ENCODE data around the gene MSLN.

Gene MSLN

GRCh38 chr16:766008-766819, 5.7 kb downstream of the MSLN start:
- Histone ChIP-seq H3K27ac (ENCODE audit: low read depth in 2 of 2, low read length in 2 of 2) (no peak overlapping the region), H3K4me1 (ENCODE audit: control insufficient read depth in 2 of 2, insufficient read depth in 2 of 2, low read length in 2 of 2) (no peaks in the 10 kb centered on the region), H3K4me3 (ENCODE audit: low read length in 2 of 2) (no peak overlapping the region), H3K27me3 (ENCODE audit: control insufficient read depth in 2 of 2, insufficient read depth in 2 of 2, low read length in 2 of 2) (peaks cover 0 to 9% of the 10 kb centered on the region in 2 donors), H3K9ac (ENCODE audit: low read depth in 1 of 2, low read length in 2 of 2) (no peak overlapping the region), H3K36me3 (ENCODE audit: control insufficient read depth in 2 of 2, insufficient read depth in 2 of 2, low read length in 2 of 2) (no peaks in the 10 kb centered on the region), H3K9me3 (ENCODE audit: control insufficient read depth in 2 of 2, low read length in 2 of 2) (no peaks in the 10 kb centered on the region)

DNA sequence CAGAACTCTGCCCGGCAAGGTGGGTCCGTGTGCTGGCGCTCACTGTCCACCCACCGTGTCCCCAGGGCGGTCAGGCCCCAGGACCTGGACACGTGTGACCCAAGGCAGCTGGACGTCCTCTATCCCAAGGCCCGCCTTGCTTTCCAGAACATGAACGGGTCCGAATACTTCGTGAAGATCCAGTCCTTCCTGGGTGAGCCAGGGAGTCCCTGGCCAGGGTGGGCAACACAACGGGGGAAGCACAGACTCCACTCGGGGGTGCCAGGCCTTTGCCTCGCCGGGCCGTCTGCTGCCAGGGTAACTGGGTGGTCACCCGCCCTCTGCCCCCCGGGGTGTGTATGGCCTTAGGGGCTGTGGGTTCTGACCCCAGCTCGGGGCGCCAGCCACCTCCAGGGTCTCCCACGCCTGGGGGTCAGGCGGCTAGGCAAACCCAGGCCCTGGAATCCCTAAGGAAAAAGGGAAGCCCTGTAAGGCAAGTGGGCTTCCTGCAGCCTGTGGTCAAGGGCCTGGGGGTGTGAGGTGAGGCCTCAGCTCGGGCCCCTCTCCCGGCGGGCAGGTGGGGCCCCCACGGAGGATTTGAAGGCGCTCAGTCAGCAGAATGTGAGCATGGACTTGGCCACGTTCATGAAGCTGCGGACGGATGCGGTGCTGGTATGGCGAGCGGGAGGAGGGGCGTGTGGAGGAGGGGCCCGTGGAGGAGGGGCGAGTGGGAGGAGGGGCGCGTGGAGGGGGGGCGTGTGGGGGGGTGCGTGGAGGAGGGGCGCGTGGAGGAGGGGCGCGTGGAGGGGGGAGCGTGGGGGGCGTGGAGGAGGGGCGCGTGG, 6.5 kb downstream of the MSLN start:
- Histone ChIP-seq H3K9ac (ENCODE audit: low read depth in 1 of 2, low read length in 2 of 2) (no peak overlapping the region), H3K9me3 (ENCODE audit: control insufficient read depth in 2 of 2, low read length in 2 of 2) (no peaks in the 10 kb centered on the region), H3K27me3 (ENCODE audit: control insufficient read depth in 2 of 2, insufficient read depth in 2 of 2, low read length in 2 of 2) (peaks cover 0 to 7% of the 10 kb centered on the region in 2 donors), H3K27ac (ENCODE audit: low read depth in 2 of 2, low read length in 2 of 2) (no peak overlapping the region), H3K4me1 (ENCODE audit: control insufficient read depth in 2 of 2, insufficient read depth in 2 of 2, low read length in 2 of 2) (no peaks in the 10 kb centered on the region), H3K4me3 (ENCODE audit: low read length in 2 of 2) (no peak overlapping the region), H3K36me3 (ENCODE audit: control insufficient read depth in 2 of 2, insufficient read depth in 2 of 2, low read length in 2 of 2) (no peaks in the 10 kb centered on the region)

DNA sequence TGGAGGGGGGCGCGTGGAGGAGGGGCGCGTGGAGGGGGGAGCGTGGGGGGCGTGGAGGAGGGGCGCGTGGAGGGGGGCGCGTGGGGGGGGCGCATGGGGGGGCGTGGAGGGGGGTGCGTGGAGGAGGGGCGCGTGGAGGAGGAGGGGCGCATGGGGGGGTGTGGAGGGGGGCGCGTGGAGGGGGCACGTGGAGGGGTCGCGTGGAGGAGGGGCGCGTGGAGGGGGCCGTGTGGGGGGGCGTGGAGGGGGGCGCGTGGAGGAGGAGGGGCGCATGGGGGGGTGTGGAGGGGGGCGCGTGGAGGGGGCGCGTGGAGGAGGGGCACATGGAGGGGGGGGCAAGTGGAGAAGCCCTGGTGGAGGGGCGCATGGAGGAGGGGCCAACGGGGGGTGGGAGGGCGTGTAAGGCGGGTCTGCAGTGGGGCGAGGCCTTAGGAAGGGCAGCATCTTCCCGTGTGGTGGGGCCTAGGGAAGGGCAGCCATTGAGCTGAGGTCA, 7.3 kb downstream of the MSLN start:
- Histone ChIP-seq H3K4me3 (ENCODE audit: low read length in 2 of 2) (no peak overlapping the region), H3K4me1 (ENCODE audit: control insufficient read depth in 2 of 2, insufficient read depth in 2 of 2, low read length in 2 of 2) (no peaks in the 10 kb centered on the region), H3K27ac (ENCODE audit: low read depth in 2 of 2, low read length in 2 of 2) (no peak overlapping the region), H3K9me3 (ENCODE audit: control insufficient read depth in 2 of 2, low read length in 2 of 2) (no peaks in the 10 kb centered on the region), H3K36me3 (ENCODE audit: control insufficient read depth in 2 of 2, insufficient read depth in 2 of 2, low read length in 2 of 2) (no peaks in the 10 kb centered on the region), H3K9ac (ENCODE audit: low read depth in 1 of 2, low read length in 2 of 2) (no peak overlapping the region), H3K27me3 (ENCODE audit: control insufficient read depth in 2 of 2, insufficient read depth in 2 of 2, low read length in 2 of 2) (peaks cover 0 to 4% of the 10 kb centered on the region in 2 donors)

GRCh38 chr16:768428-768827, 7.9 kb downstream of the MSLN start:
- Histone ChIP-seq H3K9me3 (ENCODE audit: control insufficient read depth in 2 of 2, low read length in 2 of 2) (no peaks in the 10 kb centered on the region), H3K9ac (ENCODE audit: low read depth in 1 of 2, low read length in 2 of 2) (no peak overlapping the region), H3K4me3 (ENCODE audit: low read length in 2 of 2) (no peak overlapping the region), H3K4me1 (ENCODE audit: control insufficient read depth in 2 of 2, insufficient read depth in 2 of 2, low read length in 2 of 2) (no peaks in the 10 kb centered on the region), H3K27me3 (ENCODE audit: control insufficient read depth in 2 of 2, insufficient read depth in 2 of 2, low read length in 2 of 2) (peaks cover 0 to 4% of the 10 kb centered on the region in 2 donors), H3K36me3 (ENCODE audit: control insufficient read depth in 2 of 2, insufficient read depth in 2 of 2, low read length in 2 of 2) (no peaks in the 10 kb centered on the region), H3K27ac (ENCODE audit: low read depth in 2 of 2, low read length in 2 of 2) (no peak overlapping the region)

DNA sequence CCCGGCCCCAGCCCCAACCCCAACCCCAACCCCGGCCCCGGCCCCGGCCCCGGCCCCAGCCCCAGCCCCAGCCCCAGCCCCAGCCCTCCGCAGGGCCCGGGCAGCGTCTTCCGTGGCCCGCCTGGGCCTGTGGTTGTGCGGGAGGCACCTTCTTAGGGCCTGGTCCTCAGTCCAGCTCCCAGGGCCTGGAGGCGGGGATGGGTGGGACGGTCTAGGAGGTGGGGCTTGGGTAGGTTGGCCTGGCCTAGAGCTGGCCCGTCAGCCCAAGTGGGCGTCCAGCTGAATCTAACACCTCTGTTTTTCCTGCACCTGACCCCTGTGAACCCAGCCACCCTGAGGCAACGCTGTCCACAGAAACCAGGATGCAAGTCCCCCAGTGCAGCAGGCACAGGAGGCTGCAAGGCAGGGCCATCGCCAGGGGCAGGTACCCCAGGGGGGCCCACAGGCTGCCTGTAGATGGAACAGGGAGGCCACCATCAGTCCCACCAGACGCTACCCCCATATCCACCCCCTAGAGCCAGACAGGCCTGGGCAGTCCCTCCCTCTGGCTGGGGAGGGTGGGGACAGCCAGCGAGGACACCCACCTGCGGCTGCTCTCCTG, 8.8 kb downstream of the MSLN start:
- H3K27ac ChIP-seq (ENCODE audit: low read depth in 2 of 2, low read length in 2 of 2), result no peak overlapping the region
- no peaks in the 10 kb centered on the region for H3K36me3 ChIP-seq (ENCODE audit: control insufficient read depth in 2 of 2, insufficient read depth in 2 of 2, low read length in 2 of 2)
- no peak overlapping the region for H3K9ac ChIP-seq (ENCODE audit: low read depth in 1 of 2, low read length in 2 of 2)
- no peaks in the 10 kb centered on the region for H3K9me3 ChIP-seq (ENCODE audit: control insufficient read depth in 2 of 2, low read length in 2 of 2)
- H3K4me1 ChIP-seq (ENCODE audit: control insufficient read depth in 2 of 2, insufficient read depth in 2 of 2, low read length in 2 of 2), result no peaks in the 10 kb centered on the region
- H3K4me3 ChIP-seq (ENCODE audit: low read length in 2 of 2), result no peak overlapping the region
- H3K27me3 ChIP-seq (ENCODE audit: control insufficient read depth in 2 of 2, insufficient read depth in 2 of 2, low read length in 2 of 2), result peaks cover 0 to 4% of the 10 kb centered on the region in 2 donors

DNA sequence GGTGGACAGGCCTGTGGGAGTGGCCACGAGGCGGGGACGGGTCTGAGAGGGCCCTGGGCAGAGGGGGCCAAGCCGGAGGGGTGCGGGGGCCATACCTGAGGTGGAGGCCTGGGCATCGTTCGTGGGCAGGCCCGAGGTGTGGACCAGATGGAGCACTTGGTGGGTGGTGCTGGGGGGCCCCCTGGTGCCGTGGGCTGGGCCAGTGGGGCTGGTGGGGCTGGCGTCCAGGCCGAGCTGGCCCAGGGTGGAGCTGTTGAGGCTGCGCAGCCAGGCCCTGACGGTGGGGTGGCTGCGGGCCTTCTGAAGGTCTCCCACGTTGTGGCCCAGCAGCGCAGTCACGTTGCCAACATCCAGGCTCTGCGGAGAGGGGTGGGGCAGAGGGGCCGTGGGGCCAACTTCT, 9.4 kb downstream of the MSLN start:
- H3K27me3 ChIP-seq (ENCODE audit: control insufficient read depth in 2 of 2, insufficient read depth in 2 of 2, low read length in 2 of 2), result peaks cover 0 to 4% of the 10 kb centered on the region in 2 donors
- H3K4me1 ChIP-seq (ENCODE audit: control insufficient read depth in 2 of 2, insufficient read depth in 2 of 2, low read length in 2 of 2), result no peaks in the 10 kb centered on the region
- H3K27ac ChIP-seq (ENCODE audit: low read depth in 2 of 2, low read length in 2 of 2), result no peak overlapping the region
- no peaks in the 10 kb centered on the region for H3K9me3 ChIP-seq (ENCODE audit: control insufficient read depth in 2 of 2, low read length in 2 of 2)
- H3K9ac ChIP-seq (ENCODE audit: low read depth in 1 of 2, low read length in 2 of 2), result no peak overlapping the region
- no peak overlapping the region for H3K4me3 ChIP-seq (ENCODE audit: low read length in 2 of 2)
- H3K36me3 ChIP-seq (ENCODE audit: control insufficient read depth in 2 of 2, insufficient read depth in 2 of 2, low read length in 2 of 2), result no peaks in the 10 kb centered on the region

DNA sequence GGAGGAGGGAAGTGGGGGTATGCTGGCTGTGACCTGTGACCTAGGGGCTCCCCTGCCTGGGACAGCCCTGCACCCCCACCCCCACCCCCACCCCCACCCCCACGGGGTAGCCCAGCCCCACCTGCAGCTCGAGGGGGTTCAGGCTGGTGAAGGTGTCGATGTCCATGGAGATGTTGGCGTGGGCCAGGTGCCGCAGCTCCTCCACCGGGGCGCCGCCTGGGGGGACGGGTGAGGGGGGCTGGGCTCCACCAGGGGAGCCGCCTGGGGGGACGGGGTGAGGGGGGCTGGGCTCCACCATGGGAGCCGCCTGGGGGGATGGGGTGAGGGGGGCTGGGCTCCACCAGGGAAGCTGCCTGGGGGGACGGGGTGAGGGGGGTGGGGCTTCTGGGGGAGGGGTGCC, 9.9 kb downstream of the MSLN start:
- Histone ChIP-seq H3K27ac (ENCODE audit: low read depth in 2 of 2, low read length in 2 of 2) (no peak overlapping the region), H3K4me3 (ENCODE audit: low read length in 2 of 2) (no peak overlapping the region), H3K9me3 (ENCODE audit: control insufficient read depth in 2 of 2, low read length in 2 of 2) (no peaks in the 10 kb centered on the region), H3K4me1 (ENCODE audit: control insufficient read depth in 2 of 2, insufficient read depth in 2 of 2, low read length in 2 of 2) (no peaks in the 10 kb centered on the region), H3K9ac (ENCODE audit: low read depth in 1 of 2, low read length in 2 of 2) (no peak overlapping the region), H3K36me3 (ENCODE audit: control insufficient read depth in 2 of 2, insufficient read depth in 2 of 2, low read length in 2 of 2) (no peaks in the 10 kb centered on the region), H3K27me3 (ENCODE audit: control insufficient read depth in 2 of 2, insufficient read depth in 2 of 2, low read length in 2 of 2) (peaks cover 0 to 4% of the 10 kb centered on the region in 2 donors)

GRCh38 chr16:772959-773358, 12.4 kb downstream of the MSLN start:
- Histone ChIP-seq H3K4me1 (ENCODE audit: control insufficient read depth in 2 of 2, insufficient read depth in 2 of 2, low read length in 2 of 2) (no peaks in the 10 kb centered on the region), H3K27ac (ENCODE audit: low read depth in 2 of 2, low read length in 2 of 2) (no peak overlapping the region), H3K4me3 (ENCODE audit: low read length in 2 of 2) (no peak overlapping the region), H3K36me3 (ENCODE audit: control insufficient read depth in 2 of 2, insufficient read depth in 2 of 2, low read length in 2 of 2) (no peaks in the 10 kb centered on the region), H3K9ac (ENCODE audit: low read depth in 1 of 2, low read length in 2 of 2) (no peak overlapping the region), H3K27me3 (ENCODE audit: control insufficient read depth in 2 of 2, insufficient read depth in 2 of 2, low read length in 2 of 2) (peaks cover 3 to 4% of the 10 kb centered on the region in 2 donors), H3K9me3 (ENCODE audit: control insufficient read depth in 2 of 2, low read length in 2 of 2) (no peaks in the 10 kb centered on the region)

GRCh38 chr16:774086-775001, 13.8 kb downstream of the MSLN start:
- Histone ChIP-seq H3K9me3 (ENCODE audit: control insufficient read depth in 2 of 2, low read length in 2 of 2) (no peaks in the 10 kb centered on the region), H3K27ac (ENCODE audit: low read depth in 2 of 2, low read length in 2 of 2) (no peak overlapping the region), H3K27me3 (ENCODE audit: control insufficient read depth in 2 of 2, insufficient read depth in 2 of 2, low read length in 2 of 2) (peaks cover 3 to 11% of the 10 kb centered on the region in 2 donors), H3K9ac (ENCODE audit: low read depth in 1 of 2, low read length in 2 of 2) (no peak overlapping the region), H3K4me1 (ENCODE audit: control insufficient read depth in 2 of 2, insufficient read depth in 2 of 2, low read length in 2 of 2) (no peaks in the 10 kb centered on the region), H3K36me3 (ENCODE audit: control insufficient read depth in 2 of 2, insufficient read depth in 2 of 2, low read length in 2 of 2) (no peaks in the 10 kb centered on the region), H3K4me3 (ENCODE audit: low read length in 2 of 2) (no peak overlapping the region)

Data from mucosa of rectum (tissue), 2 donors.